DMS53 (cell line): ENCODE measurements around the gene SMYD2.
A peak's percentile ranks its signal among the peaks of the same experiment; 100 is the strongest.

Source experiments
- DNase-seq: peaks from one replicate; lab custom pipeline; 2025; lab: John Stamatoyannopoulos, UW

SMYD2 gene

GRCh38 chr1:214303141-214303930 lies 22.4 kb downstream of the SMYD2 start:
- DNase-seq = no peak

- DNase-seq = no peak
Measured at GRCh38 chr1:214305164-214305751, 24.3 kb downstream of the SMYD2 start.

- no peak for DNase-seq
Measured at GRCh38 chr1:214306269-214306668, 25.3 kb downstream of the SMYD2 start.

DNA sequence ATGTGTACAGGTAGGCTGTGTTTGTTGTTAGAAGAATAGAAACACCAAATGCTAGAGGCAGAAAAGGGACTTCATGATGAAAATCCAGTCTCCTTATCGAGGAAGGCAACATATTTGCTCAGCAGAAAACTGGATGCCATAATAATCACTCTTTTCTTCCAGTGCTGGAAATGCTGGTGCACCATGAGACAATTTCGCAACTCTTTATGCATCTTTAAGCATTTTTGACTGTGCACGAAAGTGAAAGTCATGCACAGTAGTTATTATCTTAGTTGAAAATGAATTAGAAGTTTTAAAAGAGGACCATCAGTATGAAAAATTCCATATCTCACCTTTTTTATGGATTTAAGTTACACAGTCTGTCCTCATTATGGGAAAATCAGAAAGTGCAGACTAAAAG lies 29.1 kb downstream of the SMYD2 start:
- DNase-seq = no peak

DNA sequence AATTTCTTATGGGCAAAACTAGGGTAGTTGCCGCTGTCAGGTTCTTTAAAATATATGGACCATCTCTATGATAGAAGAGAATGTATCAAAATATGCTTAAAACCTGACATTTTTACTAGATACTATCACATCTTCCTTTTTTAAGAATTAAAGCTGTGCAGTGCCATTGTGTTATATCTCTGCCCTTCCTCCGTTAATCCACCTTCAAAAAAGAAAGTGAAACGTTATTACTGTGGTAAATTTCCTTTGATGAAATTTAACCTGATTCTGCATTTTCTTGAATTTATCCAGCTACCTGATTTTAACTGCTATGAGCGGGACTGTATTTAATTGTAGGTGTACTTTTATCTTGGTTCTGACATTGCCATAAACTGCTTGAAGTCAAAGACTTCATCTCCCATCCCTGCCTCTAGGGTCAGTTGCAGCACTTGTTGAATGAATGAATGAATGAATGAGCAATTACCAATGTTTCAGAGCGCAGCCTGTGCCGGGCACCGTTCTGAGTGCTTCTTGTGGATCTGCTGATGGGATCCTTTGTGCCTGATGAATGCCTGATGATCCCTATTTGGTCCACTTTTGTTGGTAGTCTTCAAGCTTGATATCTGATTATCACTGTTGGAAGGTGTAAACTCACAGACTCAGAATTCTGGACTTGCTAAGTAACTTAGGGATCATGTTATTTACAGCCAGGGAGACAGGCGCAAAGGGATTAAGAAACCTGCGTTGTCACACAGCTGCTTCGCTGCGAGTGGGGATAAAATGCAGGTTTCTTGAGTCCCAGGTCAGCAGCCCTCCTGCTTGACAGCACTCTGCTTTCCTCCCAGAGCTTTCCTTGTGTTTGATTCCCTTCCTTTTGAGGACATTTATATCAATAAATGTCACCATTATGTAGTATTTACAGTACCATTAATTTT lies 30.1 kb downstream of the SMYD2 start:
- no peak for DNase-seq

DNA sequence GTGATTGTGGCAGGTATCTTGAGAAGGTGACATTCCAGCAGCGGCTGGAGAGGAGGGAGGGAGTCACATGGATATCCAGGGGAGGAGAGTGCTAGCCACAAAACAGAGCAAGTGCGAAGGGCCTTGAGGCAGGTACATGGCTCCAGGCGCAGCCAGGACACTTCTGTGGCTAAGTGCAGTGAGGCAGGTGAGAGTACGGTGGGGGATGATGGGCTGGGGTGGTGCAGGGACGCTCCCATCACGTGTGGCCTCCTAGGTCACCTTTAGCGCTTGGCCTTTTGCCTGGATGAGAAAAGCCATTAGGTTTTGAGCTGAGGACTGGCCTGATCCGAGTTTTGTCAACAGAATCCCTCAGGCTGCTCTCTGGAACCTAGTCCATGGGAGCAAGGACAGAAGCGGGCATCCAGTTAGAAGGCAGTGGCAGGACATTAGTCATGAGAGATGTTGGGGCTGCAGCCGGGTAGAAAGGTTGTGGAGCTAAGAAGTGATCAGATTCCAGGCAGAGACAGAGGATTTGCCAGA lies 31.6 kb downstream of the SMYD2 start:
- DNase-seq = no peak

GRCh38 chr1:214314178-214314843 lies 33.4 kb downstream of the SMYD2 start:
- no peak for DNase-seq

DNA sequence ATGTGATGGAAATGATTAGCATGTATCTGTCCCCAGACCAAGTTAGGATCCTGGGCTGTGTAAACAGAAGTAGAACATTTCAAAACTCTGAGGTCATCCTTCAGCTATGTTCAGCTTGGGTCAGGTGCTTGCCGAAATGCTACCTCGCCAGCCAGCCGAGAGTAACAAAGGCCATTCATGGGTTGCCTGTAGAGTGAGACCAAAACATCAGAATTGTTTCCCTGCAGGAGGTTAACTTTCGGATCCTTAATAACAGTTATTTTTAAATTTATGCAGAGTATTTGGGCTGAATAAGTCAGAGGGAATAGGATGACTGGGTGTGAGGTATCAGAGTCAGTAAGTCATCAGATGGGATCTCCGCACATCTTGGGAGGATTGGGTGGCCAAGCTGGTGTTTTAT lies 35.6 kb downstream of the SMYD2 start:
- no peak for DNase-seq

- DNase-seq = no peak
Measured at GRCh38 chr1:214317300-214317699, 36.3 kb downstream of the SMYD2 start.

- no peak for DNase-seq
Measured at GRCh38 chr1:214317734-214318133, 36.8 kb downstream of the SMYD2 start.

DNA sequence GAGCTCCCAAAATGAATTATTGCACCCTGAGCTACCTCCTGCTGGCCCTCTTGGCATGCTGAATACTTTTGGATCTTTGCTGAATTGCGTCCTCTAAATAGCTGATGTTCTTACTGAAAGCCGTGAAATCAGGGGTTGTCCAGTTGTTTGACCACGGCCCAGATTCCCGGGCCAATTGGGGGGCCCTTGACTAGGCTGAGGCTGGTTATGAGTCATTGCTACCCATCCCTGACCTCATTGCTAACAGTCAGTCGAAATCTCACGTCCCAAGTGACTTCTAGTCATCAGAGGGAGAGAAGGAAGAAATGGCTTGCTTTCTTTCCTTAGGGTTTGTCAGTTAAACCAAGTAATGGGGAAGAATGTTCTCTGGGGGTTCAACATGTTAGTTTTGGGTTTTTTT lies 37.4 kb downstream of the SMYD2 start:
- DNase-seq = no peak

GRCh38 chr1:214318956-214319736 lies 38.2 kb downstream of the SMYD2 start:
- DNase-seq = no peak

- DNase-seq = peak; percentile 12
Measured at GRCh38 chr1:214319938-214320337, 39.0 kb downstream of the SMYD2 start.

DNA sequence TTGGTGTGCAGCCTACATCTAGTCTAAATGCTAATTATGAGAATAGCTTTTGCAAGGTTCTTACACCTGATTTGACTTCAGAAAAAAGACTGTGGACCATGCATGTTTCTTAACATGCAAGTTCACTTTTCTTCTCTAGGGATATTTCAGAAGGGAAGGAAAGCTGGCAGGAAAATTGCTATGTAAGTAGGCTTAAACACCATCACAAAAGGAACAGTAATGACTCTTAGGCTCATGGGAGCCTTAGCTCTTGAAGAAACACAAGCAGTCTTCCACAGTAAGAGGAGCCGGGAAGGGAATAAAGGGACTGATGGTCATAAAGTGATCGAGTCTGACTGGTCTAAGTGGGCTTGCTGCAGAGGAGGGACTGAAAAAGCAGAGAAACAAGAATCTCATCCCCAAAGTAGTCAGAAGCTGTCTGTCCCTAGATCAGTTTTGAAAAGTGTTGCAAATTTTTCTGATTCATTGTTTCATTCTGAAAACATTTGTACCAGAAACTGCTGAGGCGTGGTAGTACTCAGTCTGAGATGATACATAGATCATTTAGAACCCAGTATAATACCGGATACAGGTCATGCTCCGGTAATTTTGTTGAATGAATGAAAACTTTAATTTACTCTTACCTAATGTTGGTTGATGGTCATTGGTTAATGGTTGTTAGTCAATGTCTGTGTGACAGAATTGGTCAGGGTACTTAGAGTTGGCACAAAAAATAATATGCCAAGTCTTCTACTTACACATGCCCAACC lies 40.9 kb downstream of the SMYD2 start:
- no peak for DNase-seq

- no peak for DNase-seq
Measured at GRCh38 chr1:214324896-214325800, 44.2 kb downstream of the SMYD2 start.

- DNase-seq = no peak
Measured at GRCh38 chr1:214326406-214326805, 45.4 kb downstream of the SMYD2 start.

DNA sequence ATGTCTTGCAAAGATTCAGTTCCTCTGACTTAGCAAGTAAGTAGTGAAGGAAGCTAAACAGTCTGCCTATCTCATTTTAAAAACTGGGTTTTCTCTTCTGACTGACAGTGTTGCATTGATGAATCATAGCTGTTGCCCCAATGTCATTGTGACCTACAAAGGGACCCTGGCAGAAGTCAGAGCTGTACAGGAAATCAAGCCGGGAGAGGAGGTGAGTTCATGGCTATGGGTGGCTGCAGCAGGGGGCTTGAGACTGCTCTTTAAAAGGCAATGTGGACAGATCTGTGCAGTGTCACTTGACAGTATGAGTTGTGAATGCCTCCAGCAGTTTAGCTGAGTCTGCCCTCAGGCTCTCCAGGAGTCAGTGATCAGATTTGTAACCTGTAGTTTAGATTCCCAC lies 46.6 kb downstream of the SMYD2 start:
- peak; percentile 22 for DNase-seq

- DNase-seq = peak; percentile 95
Measured at GRCh38 chr1:214328770-214329469, 48.0 kb downstream of the SMYD2 start.
